ENCODE results near the gene ID4.

Gene ID4

DNA sequence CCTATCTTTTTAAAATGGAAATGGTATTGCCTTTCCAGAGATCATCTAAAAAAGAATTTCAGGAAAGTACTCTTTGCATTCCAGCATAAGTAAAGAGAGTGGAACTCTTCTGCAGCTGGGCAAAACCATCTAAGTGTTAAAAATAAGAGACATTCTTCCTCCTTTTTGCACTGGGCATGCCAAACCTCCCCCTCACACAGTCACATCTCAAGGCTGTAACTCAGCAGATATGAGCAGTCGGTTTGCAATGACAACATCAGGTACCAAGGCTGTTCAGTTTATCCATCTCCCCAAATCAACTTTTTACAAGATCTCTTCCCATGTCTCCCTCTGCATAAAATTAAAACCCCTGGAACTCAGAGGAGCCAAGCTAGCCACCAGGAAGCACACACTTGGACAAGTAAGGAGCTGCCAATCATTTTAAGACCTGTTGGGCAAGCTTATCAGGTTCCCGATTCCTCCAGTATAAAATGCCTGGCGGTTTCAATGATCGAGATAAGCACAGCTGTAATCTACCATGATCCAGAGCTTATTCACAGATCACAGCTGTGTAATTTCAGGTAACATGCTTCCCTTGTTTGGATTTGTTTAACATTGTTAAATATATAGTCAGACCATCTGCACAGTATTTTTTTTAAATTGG is 23.2 kb downstream of the ID4 start:
- Histone ChIP-seq H3K27me3 (ENCODE audit: insufficient read depth, poor library complexity, severe bottlenecking) (peaks cover 15% of the 10 kb centered on the region), H3K36me3 (ENCODE audit: low read depth) (no peaks in the 10 kb centered on the region), H3K4me3 (ENCODE audit: severe bottlenecking) (no peak overlapping the region), H3K9me3 (ENCODE audit: severe bottlenecking) (no peaks in the 10 kb centered on the region), H3K27ac (ENCODE audit: poor library complexity, severe bottlenecking) (no peak overlapping the region), H3K4me1 (ENCODE audit: insufficient read depth, poor library complexity, severe bottlenecking) (no peaks in the 10 kb centered on the region)
- DNase-seq (ENCODE audit: low spot score) (no peak), ATAC-seq (ENCODE audit: low read depth) (no peak)
- TF ChIP-seq, protein P1, sequence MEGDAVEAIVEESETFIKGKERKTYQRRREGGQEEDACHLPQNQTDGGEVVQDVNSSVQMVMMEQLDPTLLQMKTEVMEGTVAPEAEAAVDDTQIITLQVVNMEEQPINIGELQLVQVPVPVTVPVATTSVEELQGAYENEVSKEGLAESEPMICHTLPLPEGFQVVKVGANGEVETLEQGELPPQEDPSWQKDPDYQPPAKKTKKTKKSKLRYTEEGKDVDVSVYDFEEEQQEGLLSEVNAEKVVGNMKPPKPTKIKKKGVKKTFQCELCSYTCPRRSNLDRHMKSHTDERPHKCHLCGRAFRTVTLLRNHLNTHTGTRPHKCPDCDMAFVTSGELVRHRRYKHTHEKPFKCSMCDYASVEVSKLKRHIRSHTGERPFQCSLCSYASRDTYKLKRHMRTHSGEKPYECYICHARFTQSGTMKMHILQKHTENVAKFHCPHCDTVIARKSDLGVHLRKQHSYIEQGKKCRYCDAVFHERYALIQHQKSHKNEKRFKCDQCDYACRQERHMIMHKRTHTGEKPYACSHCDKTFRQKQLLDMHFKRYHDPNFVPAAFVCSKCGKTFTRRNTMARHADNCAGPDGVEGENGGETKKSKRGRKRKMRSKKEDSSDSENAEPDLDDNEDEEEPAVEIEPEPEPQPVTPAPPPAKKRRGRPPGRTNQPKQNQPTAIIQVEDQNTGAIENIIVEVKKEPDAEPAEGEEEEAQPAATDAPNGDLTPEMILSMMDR (IDR thresholded peaks at IDR 0.05; ENCODE audit: poor library complexity, severe bottlenecking), result no peak

DNA sequence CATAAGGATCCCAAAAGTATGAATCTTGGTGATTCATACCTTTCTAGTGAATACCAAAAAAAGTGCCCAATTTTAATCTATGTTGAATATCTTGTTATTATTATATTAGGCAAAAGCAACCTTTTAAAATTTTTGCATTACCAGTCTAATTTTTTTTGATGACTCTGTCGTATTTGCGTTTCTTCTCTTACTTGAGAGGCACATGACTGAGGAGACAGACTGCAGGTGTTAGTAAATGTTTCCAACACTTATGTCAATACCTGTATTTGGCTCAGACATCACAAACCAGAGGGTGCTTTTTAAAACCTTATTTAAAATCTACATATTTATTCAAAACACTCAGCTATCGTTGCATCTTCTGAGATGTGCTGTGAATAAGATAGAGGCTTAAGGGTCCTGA is 27.1 kb downstream of the ID4 start:
- ATAC-seq (ENCODE audit: low read depth), result no peak
- no peak overlapping the region for H3K4me3 ChIP-seq (ENCODE audit: severe bottlenecking)
- no peak overlapping the region for H3K27ac ChIP-seq (ENCODE audit: poor library complexity, severe bottlenecking)
- H3K27me3 ChIP-seq (ENCODE audit: insufficient read depth, poor library complexity, severe bottlenecking), result peaks cover 24% of the 10 kb centered on the region
- H3K4me1 ChIP-seq (ENCODE audit: insufficient read depth, poor library complexity, severe bottlenecking), result no peaks in the 10 kb centered on the region
- H3K9me3 ChIP-seq (ENCODE audit: severe bottlenecking), result no peaks in the 10 kb centered on the region
- no peaks in the 10 kb centered on the region for H3K36me3 ChIP-seq (ENCODE audit: low read depth)
- TF ChIP-seq, protein P1 (IDR thresholded peaks at IDR 0.05; ENCODE audit: poor library complexity, severe bottlenecking), result no peak
- no peak for DNase-seq (ENCODE audit: low spot score)

DNA sequence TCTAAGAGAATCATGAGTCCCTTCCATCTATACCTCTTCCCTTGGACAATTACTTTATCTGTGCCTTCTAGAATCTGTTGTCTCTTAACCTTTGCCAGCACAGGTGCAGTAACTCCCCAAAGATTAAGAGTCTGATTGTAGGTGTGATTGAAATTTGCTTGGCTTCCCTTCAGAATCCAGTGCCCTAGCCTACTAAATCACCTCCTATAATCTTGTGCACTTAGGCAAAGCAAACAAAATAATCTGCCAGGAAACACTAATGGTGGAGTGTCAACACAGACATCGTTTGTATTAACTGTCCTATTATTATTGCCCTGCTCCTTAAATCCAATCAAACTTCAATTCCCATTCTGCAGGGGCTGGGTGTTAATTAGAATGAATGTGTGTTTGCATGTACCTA is 28.0 kb downstream of the ID4 start:
- no peak for ATAC-seq (ENCODE audit: low read depth)
- Histone ChIP-seq H3K4me1 (ENCODE audit: insufficient read depth, poor library complexity, severe bottlenecking) (no peaks in the 10 kb centered on the region), H3K27ac (ENCODE audit: poor library complexity, severe bottlenecking) (no peak overlapping the region), H3K36me3 (ENCODE audit: low read depth) (no peaks in the 10 kb centered on the region), H3K4me3 (ENCODE audit: severe bottlenecking) (no peak overlapping the region), H3K27me3 (ENCODE audit: insufficient read depth, poor library complexity, severe bottlenecking) (peaks cover 24% of the 10 kb centered on the region), H3K9me3 (ENCODE audit: severe bottlenecking) (no peaks in the 10 kb centered on the region)
- TF ChIP-seq, protein P1 (IDR thresholded peaks at IDR 0.05; ENCODE audit: poor library complexity, severe bottlenecking), result no peak
- DNase-seq (ENCODE audit: low spot score), result no peak

- no peaks in the 10 kb centered on the region for H3K4me1 ChIP-seq (ENCODE audit: insufficient read depth, poor library complexity, severe bottlenecking)
- TF ChIP-seq, protein P1 (IDR thresholded peaks at IDR 0.05; ENCODE audit: poor library complexity, severe bottlenecking), result no peak
- no peaks in the 10 kb centered on the region for H3K36me3 ChIP-seq (ENCODE audit: low read depth)
- no peak overlapping the region for H3K4me3 ChIP-seq (ENCODE audit: severe bottlenecking)
- ATAC-seq (ENCODE audit: low read depth) (no peak), DNase-seq (ENCODE audit: low spot score) (no peak)
- peaks cover 24% of the 10 kb centered on the region for H3K27me3 ChIP-seq (ENCODE audit: insufficient read depth, poor library complexity, severe bottlenecking)
- H3K27ac ChIP-seq (ENCODE audit: poor library complexity, severe bottlenecking), result no peak overlapping the region
- H3K9me3 ChIP-seq (ENCODE audit: severe bottlenecking), result no peaks in the 10 kb centered on the region
Measured at GRCh38 chr6:19866173-19866984, 29.2 kb downstream of the ID4 start.

All from RWPE2 (cell line).